Gastrocnemius medialis (tissue), 4 donors: Measurements from ENCODE around the gene CLSTN1.

Experiments used
- CTCF ChIP-seq, 5 experiments: fragments of 450-650 bp in 3 of 5; fragments of 200-600 bp in 2 of 5; sonication (generic) in 2 of 5; IDR thresholded peaks in 4 of 5; conservative IDR thresholded peaks in 1 of 5; 1 replicate in 4 of 5; 2 replicates in 1 of 5; pipeline ENCODE4 v1.5.1; 2016 to 2019; ENCODE audit warnings: antibody characterized with exemption in 5 of 5, mild to moderate bottlenecking in 3 of 5, moderate library complexity in 3 of 5
- POLR2A ChIP-seq, 2 donors: fragments of 450-650 bp; IDR thresholded peaks; one replicate each; pipeline ENCODE4 v1.6.1; 2017; ENCODE audit warnings: antibody characterized with exemption in 2 of 2, mild to moderate bottlenecking in 2 of 2, moderate library complexity in 2 of 2

GRCh38 chr1:9751971-9752370 lies 71.8 kb downstream of the CLSTN1 start:
- TF ChIP-seq POLR2A (IDR thresholded peaks at IDR 0.05): no peak
- no peak for TF ChIP-seq CTCF (IDR thresholded peaks at IDR 0.05 in 4 of 5, conservative IDR thresholded peaks at IDR 0.05 in 1 of 5)
